H1 (cell line): ENCODE measurements around the gene SMIM41. TPM values are rescaled to one million over a fixed set of nuclear protein-coding genes. Genes with fewer than 3 reads are reported as not detected.

Experiments used
- ASH2L ChIP-seq: fragments of 200-600, 300-600 bp; sonication (generic); IDR thresholded peaks from one replicate; pipeline ENCODE4 v1.7.1; 2017; ENCODE audit warnings: low read length
- BCL11A ChIP-seq, 2 experiments: IDR thresholded peaks; one replicate each; pipeline ENCODE4 v1.6.1; 2011; ENCODE audit warnings: low read depth in 2 of 2, low read length in 2 of 2, mild to moderate bottlenecking in 2 of 2
- BRCA1 ChIP-seq: IDR thresholded peaks from 2 replicates; pipeline ENCODE4 v1.6.1; 2012; ENCODE audit warnings: low read depth, low read length, improper control_type of control experiment
- CBX8 ChIP-seq: fragments of 300-800, 300-1000 bp; sonication (generic); IDR thresholded peaks from 2 replicates; pipeline ENCODE4 v1.7.1; 2016; ENCODE audit warnings: low read depth, low read length, borderline replicate concordance
- CEBPB ChIP-seq: IDR thresholded peaks from 2 replicates; pipeline ENCODE4 v1.6.1; 2012; ENCODE audit warnings: low read depth, low read length
- CHD1 ChIP-seq: IDR thresholded peaks from 2 replicates; pipeline ENCODE4 v1.6.1; 2012; ENCODE audit warnings: low read depth, low read length, improper control_type of control experiment
- CREB1 ChIP-seq: IDR thresholded peaks from 2 replicates; pipeline ENCODE4 v1.6.1; 2012; ENCODE audit warnings: inconsistent platforms
- EP300 ChIP-seq, 2 experiments: IDR thresholded peaks; 1 replicate in 1 of 2; 2 replicates in 1 of 2; pipeline ENCODE4 v1.6.1; 2011 to 2012; ENCODE audit warnings: low read depth in 2 of 2, low read length in 2 of 2, mild to moderate bottlenecking in 2 of 2, borderline replicate concordance in 1 of 2, inconsistent platforms in 1 of 2, moderate library complexity in 1 of 2
- GTF2F1 ChIP-seq: IDR thresholded peaks from 2 replicates; pipeline ENCODE4 v1.6.1; 2012; ENCODE audit warnings: low read depth, low read length, improper control_type of control experiment, borderline replicate concordance
- JUN ChIP-seq: IDR thresholded peaks from 2 replicates; pipeline ENCODE4 v1.6.1; 2011; ENCODE audit warnings: low read depth, mild to moderate bottlenecking, improper control_type of control experiment, low read length
- JUND ChIP-seq: IDR thresholded peaks from 2 replicates; pipeline ENCODE4 v1.6.1; 2011; ENCODE audit warnings: mild to moderate bottlenecking, improper control_type of control experiment, low read length
- KDM1A ChIP-seq: fragments of 200-600, 300-600 bp; sonication (generic); IDR thresholded peaks from 2 replicates; pipeline ENCODE4 v1.7.1; 2016; ENCODE audit warnings: mild to moderate bottlenecking, low read length, borderline replicate concordance
- KDM4A ChIP-seq: IDR thresholded peaks from one replicate; pipeline ENCODE4 v1.7.1; 2012; ENCODE audit warnings: low read depth, mild to moderate bottlenecking, moderate library complexity, low read length, inconsistent platforms; ENCODE audit not compliant: severe bottlenecking
- KDM5A ChIP-seq: fragments of 200-600 bp; IDR thresholded peaks from 2 replicates; pipeline ENCODE4 v1.7.1; 2012; ENCODE audit warnings: mild to moderate bottlenecking, low read length, inconsistent platforms, mixed read lengths
- NANOG ChIP-seq: IDR thresholded peaks from 2 replicates; pipeline ENCODE4 v1.6.1; 2011; ENCODE audit warnings: low read length, low read depth, mild to moderate bottlenecking, inconsistent platforms; ENCODE audit not compliant: insufficient read depth, poor library complexity, severe bottlenecking
- PHF8 ChIP-seq: fragments of 200-600 bp; sonication (generic); conservative IDR thresholded peaks from 2 replicates; pipeline ENCODE4 v1.7.1; 2012; ENCODE audit warnings: low read depth, mild to moderate bottlenecking, inconsistent platforms, low read length, moderate library complexity
- POLR2A ChIP-seq, 2 experiments: IDR thresholded peaks; 1 replicate in 1 of 2; 2 replicates in 1 of 2; pipeline ENCODE4 v1.6.1; 2011; ENCODE audit warnings: low read depth in 2 of 2, low read length in 2 of 2, mild to moderate bottlenecking in 2 of 2; ENCODE audit errors: control extremely low read depth in 1 of 2
- RAD21 ChIP-seq, 2 experiments: IDR thresholded peaks in 1 of 2; conservative IDR thresholded peaks in 1 of 2; 2 replicates each; pipeline ENCODE4 v1.6.1; 2011; ENCODE audit warnings: low read depth in 2 of 2, low read length in 2 of 2, improper control_type of control experiment in 1 of 2, inconsistent platforms in 1 of 2, mild to moderate bottlenecking in 1 of 2, moderate library complexity in 1 of 2
- SAP30 ChIP-seq: fragments of 300-600 bp; sonication (generic); IDR thresholded peaks from 2 replicates; pipeline ENCODE4 v1.7.1; 2012; ENCODE audit warnings: low read length, moderate library complexity, mild to moderate bottlenecking, inconsistent platforms; ENCODE audit not compliant: insufficient read depth, insufficient replicate concordance
- SIRT6 ChIP-seq: IDR thresholded peaks from one replicate; pipeline ENCODE4 v1.7.1; 2012; ENCODE audit warnings: low read length, inconsistent platforms
- SP1 ChIP-seq: IDR thresholded peaks from 2 replicates; pipeline ENCODE4 v1.6.1; 2011; ENCODE audit warnings: low read depth, low read length
- SRF ChIP-seq: IDR thresholded peaks from 2 replicates; pipeline ENCODE4 v1.6.1; 2011; ENCODE audit warnings: mild to moderate bottlenecking, low read depth, low read length, moderate library complexity
- TCF12 ChIP-seq: IDR thresholded peaks from 2 replicates; pipeline ENCODE4 v1.6.1; 2011; ENCODE audit warnings: low read depth, mild to moderate bottlenecking, low read length
- TEAD4 ChIP-seq: IDR thresholded peaks from 2 replicates; pipeline ENCODE4 v1.6.1; 2012; ENCODE audit warnings: low read depth, low read length, inconsistent platforms, mixed read lengths
- YY1 ChIP-seq: IDR thresholded peaks from 2 replicates; pipeline ENCODE4 v1.6.1; 2011; ENCODE audit warnings: low read depth, mild to moderate bottlenecking, low read length
- ZNF274 ChIP-seq: IDR thresholded peaks from 2 replicates; pipeline ENCODE4 v1.7.0; 2012; ENCODE audit warnings: low read length, borderline replicate concordance; ENCODE audit errors: extremely low read depth
- polyA plus RNA-seq, 7 experiments: library from polyadenylated mRNA; depleted of rRNA in 3 of 7; stranded (reverse) in 5 of 7; unstranded in 2 of 7; fragments of >200 nt in 5 of 7; fragments of 200-250 nt in 2 of 7; gene quantifications; 1 replicate in 5 of 7; 2 replicates in 1 of 7; 4 replicates in 1 of 7; pipeline versions ENCODE4 v1.2.1 to v1.2.3, GENCODE V29; 2011 to 2013; ENCODE audit warnings: missing spikeins in 2 of 7, mixed read lengths in 2 of 7
- total RNA-seq: library from RNA; stranded (reverse); fragmentation: NEBNext Ultra II Directional; extraction: Animal tissue kit (Norgen Biotek cat#: 25700); gene quantifications from 2 replicates; pipeline ENCODE4 v1.2.1, GENCODE V29; 2021
- TF ChIP-seq, protein P1 (sequence below): IDR thresholded peaks from 2 replicates; pipeline ENCODE4 v1.6.1; 2012; ENCODE audit warnings: inconsistent platforms

The SMIM41 gene
- total and polyA plus RNA-seq, 2 of the 8 experiments (the other 6 are each of a cell fraction or from before 2014, with no cell fraction given) = 0.28 to 0.98 TPM

- TF ChIP-seq JUN = no peak
- no peak for TF ChIP-seq CBX8
- TF ChIP-seq YY1 = no peak
- no peak for TF ChIP-seq EP300 (IDR thresholded peaks at IDR 0.05; ENCODE audit: borderline replicate concordance in 1 of 2, low read depth in 2 of 2, low read length in 2 of 2)
- TF ChIP-seq BRCA1 = no peak
- TF ChIP-seq SP1 = no peak
- peak; percentile 79 for TF ChIP-seq CEBPB
- peak; percentile 8 for TF ChIP-seq KDM4A
- TF ChIP-seq CHD1 = no peak
- no peak for TF ChIP-seq SAP30
- no peak for TF ChIP-seq KDM1A
- peak; percentile 59; the same call in 1 of the 2 replicates for TF ChIP-seq TEAD4
- TF ChIP-seq SRF = no peak
- TF ChIP-seq JUND = no peak
- no peak for TF ChIP-seq CREB1
- no peak for TF ChIP-seq ZNF274
- no peak for TF ChIP-seq TCF12
- TF ChIP-seq KDM5A = no peak
- TF ChIP-seq NANOG = no peak
- TF ChIP-seq ASH2L = no peak
- no peak for TF ChIP-seq BCL11A (IDR thresholded peaks at IDR 0.05; ENCODE audit: low read depth in 2 of 2, low read length in 2 of 2)
- TF ChIP-seq POLR2A (IDR thresholded peaks at IDR 0.05; ENCODE audit: control extremely low read depth in 1 of 2, low read depth in 2 of 2, low read length in 2 of 2) = peak in 1 of 2 experiments; percentile 61; a peak in 1 of 3 replicates
- no peak for TF ChIP-seq GTF2F1
- no peak for TF ChIP-seq SIRT6
- TF ChIP-seq PHF8 = peak; percentile 56; the same call in 1 of the 2 replicates
- TF ChIP-seq, protein P1, sequence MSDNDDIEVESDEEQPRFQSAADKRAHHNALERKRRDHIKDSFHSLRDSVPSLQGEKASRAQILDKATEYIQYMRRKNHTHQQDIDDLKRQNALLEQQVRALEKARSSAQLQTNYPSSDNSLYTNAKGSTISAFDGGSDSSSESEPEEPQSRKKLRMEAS = peak; percentile 95
- no peak for TF ChIP-seq RAD21 (IDR thresholded peaks at IDR 0.05 in 1 of 2, conservative IDR thresholded peaks at IDR 0.05 in 1 of 2; ENCODE audit: low read depth in 2 of 2, low read length in 2 of 2)
Measured at GRCh38 chr12:52037248-52037861, 42.1 kb upstream of the SMIM41 start (continued).
